Activated T-cell treated with anti-CD3 and anti-CD28 coated beads, Interleukin-2, amount 50 U/mL, for 24 hours (primary cell): ENCODE results near the gene RPS6KA5.

Experiments used
- DNase-seq: peaks from one replicate; pipeline ENCODE4 v3.0.0-alpha.2; 2020
- H3K27ac Mint-ChIP-seq: 2 replicates; pipeline ENCODE4 v1.8.0; 2020; ENCODE audit warnings: mild to moderate bottlenecking, mixed read lengths
- H3K27me3 Mint-ChIP-seq: 2 replicates; pipeline ENCODE4 v1.8.0; 2020; ENCODE audit warnings: mixed read lengths
- H3K36me3 Mint-ChIP-seq: 2 replicates; pipeline ENCODE4 v1.8.0; 2020; ENCODE audit warnings: low read depth, mixed read lengths
- H3K4me1 Mint-ChIP-seq: 2 replicates; pipeline ENCODE4 v1.8.0; 2020; ENCODE audit warnings: low read depth, mixed read lengths
- H3K4me3 Mint-ChIP-seq: 2 replicates; pipeline ENCODE4 v1.8.0; 2020; ENCODE audit warnings: mild to moderate bottlenecking, moderate library complexity, mixed read lengths
- H3K9me3 Mint-ChIP-seq: 2 replicates; pipeline ENCODE4 v1.8.0; 2020; ENCODE audit warnings: mixed read lengths

The RPS6KA5 gene

DNA sequence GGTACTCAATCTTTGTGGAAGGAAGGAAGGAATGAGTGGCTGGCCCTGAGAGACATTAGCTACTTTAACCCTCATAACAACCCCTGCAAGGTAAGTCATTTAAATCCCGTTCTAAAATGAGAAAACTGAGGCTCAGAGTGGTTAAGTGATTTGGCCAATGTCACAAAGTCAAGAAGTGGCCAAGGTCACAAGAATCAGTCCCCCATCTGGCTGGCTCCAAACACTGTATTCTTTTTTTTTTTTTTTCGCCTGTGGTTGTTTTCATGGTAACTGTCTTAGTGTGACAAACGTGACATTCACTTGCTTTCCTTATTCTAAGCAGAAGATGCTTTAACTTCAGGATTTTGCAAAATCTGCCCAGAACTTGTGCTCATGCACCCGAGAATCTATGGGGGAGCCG, 247.0 kb downstream of the RPS6KA5 start:
- no peak for DNase-seq
- Mint-ChIP-seq H3K27me3 (peaks cover 25% of the 10 kb centered on the region), H3K4me1 (peaks cover 4% of the 10 kb centered on the region), H3K9me3 (no peaks in the 10 kb centered on the region), H3K27ac (no peak overlapping the region), H3K4me3 (no peak overlapping the region), H3K36me3 (no peaks in the 10 kb centered on the region)

DNA sequence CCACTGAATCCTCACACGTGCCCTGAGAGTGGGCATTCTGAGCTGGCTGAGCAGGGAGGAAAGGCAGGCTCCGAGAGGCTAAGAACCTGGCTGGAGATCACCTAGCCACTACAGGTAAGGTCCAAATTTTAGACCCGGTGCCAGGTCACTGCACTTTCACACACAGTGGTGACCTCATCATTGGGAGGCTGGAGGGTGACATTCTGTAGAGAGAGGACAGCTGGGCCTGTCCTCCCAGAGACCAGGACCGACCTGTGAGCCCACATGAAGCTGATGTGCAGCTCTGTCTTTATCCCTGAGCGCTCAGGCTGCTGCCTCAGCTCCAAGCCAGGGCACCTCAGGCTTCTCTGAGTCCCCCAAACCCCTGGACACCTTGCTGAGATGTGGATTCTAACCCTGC, 248.3 kb downstream of the RPS6KA5 start:
- peaks cover 14% of the 10 kb centered on the region for H3K27me3 Mint-ChIP-seq
- no peak overlapping the region for H3K4me3 Mint-ChIP-seq
- no peaks in the 10 kb centered on the region for H3K9me3 Mint-ChIP-seq
- DNase-seq: no peak
- no peaks in the 10 kb centered on the region for H3K36me3 Mint-ChIP-seq
- peaks cover 4% of the 10 kb centered on the region for H3K4me1 Mint-ChIP-seq
- no peak overlapping the region for H3K27ac Mint-ChIP-seq

DNA sequence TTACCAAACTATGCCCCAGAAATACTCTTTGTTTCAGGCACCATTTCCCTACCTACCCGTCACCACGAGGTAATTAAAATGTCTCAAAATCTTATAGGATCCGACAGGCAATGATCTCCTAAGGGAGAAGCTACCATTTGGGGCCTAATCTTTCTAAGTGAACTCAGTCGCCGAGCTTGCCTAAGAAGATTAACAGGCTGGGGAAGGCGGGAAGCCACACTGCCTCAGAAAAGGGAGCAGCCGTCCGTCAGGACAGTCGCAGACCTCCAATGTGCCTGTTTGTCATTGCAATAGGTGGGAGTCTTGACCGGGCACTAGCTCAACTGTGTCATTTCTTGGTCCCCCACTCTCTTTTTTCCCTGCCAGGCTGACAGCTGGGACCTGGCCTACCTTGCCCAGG, 248.8 kb downstream of the RPS6KA5 start:
- Mint-ChIP-seq H3K27ac (no peak overlapping the region), H3K36me3 (no peaks in the 10 kb centered on the region), H3K4me1 (peaks cover 4% of the 10 kb centered on the region), H3K9me3 (no peaks in the 10 kb centered on the region), H3K27me3 (peaks cover 13% of the 10 kb centered on the region), H3K4me3 (no peak overlapping the region)
- no peak for DNase-seq

DNA sequence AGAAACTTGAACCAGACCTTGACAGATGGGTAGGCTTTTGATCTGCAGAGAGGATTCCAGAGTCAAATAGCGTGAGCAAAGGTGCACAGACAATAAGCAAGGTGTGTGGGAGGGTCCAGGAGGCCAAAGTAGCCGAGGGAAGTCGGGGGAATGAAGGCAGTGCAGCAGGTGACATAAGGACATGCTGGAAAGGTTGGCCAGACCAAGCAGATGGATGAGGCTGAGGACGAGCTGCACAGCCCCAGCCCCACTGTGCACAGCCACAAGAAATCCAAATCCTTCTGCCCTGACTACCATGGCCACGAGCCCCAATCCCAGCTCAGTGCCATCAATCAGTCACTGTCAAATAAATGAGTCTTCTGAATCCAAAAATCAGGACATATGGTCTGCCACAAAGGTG, 249.6 kb downstream of the RPS6KA5 start:
- Mint-ChIP-seq H3K9me3 (no peaks in the 10 kb centered on the region), H3K27ac (no peak overlapping the region), H3K4me1 (peaks cover 4% of the 10 kb centered on the region), H3K36me3 (no peaks in the 10 kb centered on the region), H3K4me3 (no peak overlapping the region), H3K27me3 (peaks cover 13% of the 10 kb centered on the region)
- DNase-seq: no peak

DNA sequence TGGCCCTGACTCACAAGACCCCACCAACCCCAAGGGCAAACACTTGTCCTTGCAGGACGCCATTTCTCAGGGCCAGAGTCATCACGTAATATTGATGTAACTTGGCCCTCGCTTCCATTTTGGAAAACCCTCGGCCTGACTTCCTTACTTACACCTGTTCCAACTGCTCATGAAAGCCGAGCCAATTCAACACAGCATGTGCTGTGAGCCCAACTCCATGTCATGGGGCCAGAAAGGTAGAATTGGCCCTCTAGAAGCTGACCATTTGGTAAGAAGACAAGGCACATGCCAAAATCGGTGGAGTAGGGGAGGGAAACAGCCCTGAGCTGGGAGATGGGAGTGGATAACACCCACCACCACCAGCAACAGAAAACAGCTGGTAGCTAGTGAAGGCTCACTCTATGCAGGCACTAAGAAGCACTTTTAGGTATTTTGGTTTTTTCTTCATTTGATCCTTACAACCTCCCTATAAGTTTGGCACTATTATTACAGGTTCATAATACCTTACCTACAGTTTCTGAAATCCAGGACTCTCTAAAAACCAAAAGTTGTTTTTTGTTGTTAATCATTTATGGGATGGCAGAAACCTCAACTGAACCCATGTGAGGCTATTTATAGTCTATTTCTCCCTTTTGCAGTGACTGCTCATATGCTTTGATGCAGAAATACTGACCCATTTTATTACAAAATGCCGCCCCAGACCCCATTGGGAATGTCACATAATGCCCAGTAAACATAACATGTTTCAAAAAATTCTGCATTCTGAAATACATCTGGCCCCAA, 250.7 kb downstream of the RPS6KA5 start:
- H3K4me1 Mint-ChIP-seq: no peaks in the 10 kb centered on the region
- H3K27ac Mint-ChIP-seq: no peak overlapping the region
- H3K36me3 Mint-ChIP-seq: no peaks in the 10 kb centered on the region
- no peak overlapping the region for H3K4me3 Mint-ChIP-seq
- H3K9me3 Mint-ChIP-seq: no peaks in the 10 kb centered on the region
- H3K27me3 Mint-ChIP-seq: peaks cover 4% of the 10 kb centered on the region
- no peak for DNase-seq

DNA sequence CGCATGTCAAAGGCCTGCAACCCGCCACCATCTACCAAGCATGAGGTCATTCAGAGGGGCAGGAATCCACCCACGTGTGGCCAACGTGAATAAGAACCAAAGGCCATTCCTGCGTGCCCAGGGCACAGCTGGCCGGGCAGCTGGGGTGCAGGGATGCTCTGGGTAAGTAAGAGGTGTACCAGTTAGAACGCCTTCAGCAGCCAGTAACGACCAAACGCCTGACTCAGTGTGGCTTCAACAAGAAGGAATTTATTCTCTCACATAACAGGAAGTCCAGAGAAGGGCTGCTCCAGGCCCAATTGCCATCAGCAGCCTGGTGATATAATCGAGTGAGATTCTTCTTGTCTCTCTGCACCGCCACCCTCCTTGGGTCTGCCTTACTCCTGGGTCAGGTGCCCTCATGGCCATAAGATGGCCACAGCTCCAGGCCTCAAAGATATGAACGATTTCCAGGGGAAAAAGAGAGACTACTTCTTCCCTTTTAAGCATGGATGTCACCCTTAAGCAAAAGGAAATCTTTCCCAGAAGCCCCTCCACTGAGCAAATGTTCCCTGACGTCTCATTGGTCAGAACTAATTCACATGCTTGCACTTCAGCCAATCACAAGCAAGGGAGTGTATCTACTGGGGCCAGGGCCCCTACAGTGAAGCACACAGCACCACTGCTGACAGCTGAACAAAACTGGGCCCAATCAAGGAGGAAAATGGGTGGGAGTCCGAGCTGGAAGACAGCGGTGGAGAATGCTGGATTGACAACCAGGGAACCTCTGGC, 251.5 kb downstream of the RPS6KA5 start:
- H3K4me1 Mint-ChIP-seq: no peaks in the 10 kb centered on the region
- H3K9me3 Mint-ChIP-seq: no peaks in the 10 kb centered on the region
- H3K36me3 Mint-ChIP-seq: no peaks in the 10 kb centered on the region
- no peak overlapping the region for H3K27ac Mint-ChIP-seq
- no peaks in the 10 kb centered on the region for H3K27me3 Mint-ChIP-seq
- no peak for DNase-seq
- no peak overlapping the region for H3K4me3 Mint-ChIP-seq

DNA sequence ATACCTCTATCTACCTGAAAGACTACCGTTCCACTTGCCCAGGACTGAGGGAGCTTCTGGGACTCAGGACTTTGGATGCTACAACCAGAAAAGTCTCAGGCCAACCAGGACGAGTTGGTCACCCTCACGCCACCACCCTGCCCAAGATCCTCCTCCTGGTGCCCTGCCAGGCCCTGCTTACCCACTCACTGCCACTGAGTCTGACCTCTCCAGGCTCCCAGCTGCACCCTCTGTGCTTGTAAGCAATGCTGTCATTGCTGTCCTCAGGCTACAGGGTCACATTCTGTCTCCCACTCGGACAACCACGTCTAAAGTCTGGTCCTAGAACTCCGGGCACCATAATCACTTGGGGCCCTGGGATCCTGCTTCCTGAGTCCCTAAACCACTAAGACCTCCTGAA, 253.4 kb downstream of the RPS6KA5 start:
- Mint-ChIP-seq H3K9me3 (no peaks in the 10 kb centered on the region), H3K27me3 (no peaks in the 10 kb centered on the region), H3K4me3 (no peak overlapping the region), H3K36me3 (no peaks in the 10 kb centered on the region), H3K27ac (no peak overlapping the region), H3K4me1 (no peaks in the 10 kb centered on the region)
- DNase-seq: no peak

DNA sequence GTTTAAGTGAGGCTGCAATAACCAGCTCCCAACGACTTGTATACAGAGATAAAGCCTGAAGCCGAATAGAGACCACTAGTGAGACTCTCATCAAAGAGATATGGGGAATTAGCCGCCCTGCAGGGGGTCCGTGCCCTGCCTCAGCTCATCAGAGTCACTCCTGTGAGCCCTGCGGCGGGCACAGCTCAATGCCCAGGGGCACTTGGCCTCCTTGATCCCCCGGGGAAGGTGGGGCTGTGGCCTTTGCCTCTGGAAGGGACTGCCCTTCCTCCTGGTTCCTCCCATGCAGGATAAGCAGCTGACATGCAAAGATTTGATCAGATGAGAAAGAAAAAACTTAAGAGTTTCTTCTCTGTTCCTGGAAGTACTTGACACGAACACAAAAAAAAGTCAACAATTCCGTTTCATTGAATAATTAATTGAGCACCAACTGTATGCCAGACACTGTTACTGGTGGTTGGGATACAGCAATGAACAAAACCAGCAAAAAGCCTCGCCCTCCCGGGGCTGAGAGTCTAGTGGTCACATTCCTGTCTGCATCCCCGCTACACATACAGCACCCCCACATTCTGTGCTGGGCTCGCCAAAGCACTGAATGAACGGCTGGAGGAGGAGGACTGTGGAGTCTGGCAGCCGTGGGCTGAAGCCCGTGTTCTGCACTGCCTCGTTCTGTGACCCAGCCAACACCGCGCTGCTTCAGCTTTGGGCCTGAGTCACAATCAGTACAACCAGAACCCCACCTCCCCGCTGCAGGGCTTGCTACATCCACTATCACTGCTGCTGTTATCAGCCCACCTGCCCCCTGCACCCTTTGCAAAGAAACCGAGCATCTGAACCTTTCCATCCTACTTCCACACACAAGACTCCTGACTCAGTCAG, 254.5 kb downstream of the RPS6KA5 start:
- no peaks in the 10 kb centered on the region for H3K36me3 Mint-ChIP-seq
- H3K27ac Mint-ChIP-seq: no peak overlapping the region
- H3K4me1 Mint-ChIP-seq: peaks cover 6% of the 10 kb centered on the region
- DNase-seq: no peak
- no peak overlapping the region for H3K4me3 Mint-ChIP-seq
- H3K27me3 Mint-ChIP-seq: no peaks in the 10 kb centered on the region
- no peaks in the 10 kb centered on the region for H3K9me3 Mint-ChIP-seq

DNA sequence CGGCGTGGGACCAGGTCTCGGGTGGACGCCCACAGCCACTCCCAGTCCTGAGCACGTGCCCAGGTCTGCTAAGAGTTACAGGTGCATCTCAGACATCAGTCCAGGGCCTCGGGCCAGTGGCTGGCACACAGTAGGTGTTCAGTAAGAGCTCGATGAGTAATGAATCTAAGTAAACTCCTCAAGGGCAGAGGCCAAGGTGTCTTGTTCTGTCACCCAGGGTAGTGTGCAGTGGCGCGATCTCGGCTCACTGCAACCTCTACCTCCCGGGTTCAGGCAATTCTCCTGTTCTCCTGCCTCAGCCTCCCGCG, 255.4 kb downstream of the RPS6KA5 start:
- no peaks in the 10 kb centered on the region for H3K9me3 Mint-ChIP-seq
- no peak for DNase-seq
- H3K27ac Mint-ChIP-seq: no peak overlapping the region
- peaks cover 6% of the 10 kb centered on the region for H3K4me1 Mint-ChIP-seq
- H3K27me3 Mint-ChIP-seq: no peaks in the 10 kb centered on the region
- no peaks in the 10 kb centered on the region for H3K36me3 Mint-ChIP-seq
- no peak overlapping the region for H3K4me3 Mint-ChIP-seq

DNA sequence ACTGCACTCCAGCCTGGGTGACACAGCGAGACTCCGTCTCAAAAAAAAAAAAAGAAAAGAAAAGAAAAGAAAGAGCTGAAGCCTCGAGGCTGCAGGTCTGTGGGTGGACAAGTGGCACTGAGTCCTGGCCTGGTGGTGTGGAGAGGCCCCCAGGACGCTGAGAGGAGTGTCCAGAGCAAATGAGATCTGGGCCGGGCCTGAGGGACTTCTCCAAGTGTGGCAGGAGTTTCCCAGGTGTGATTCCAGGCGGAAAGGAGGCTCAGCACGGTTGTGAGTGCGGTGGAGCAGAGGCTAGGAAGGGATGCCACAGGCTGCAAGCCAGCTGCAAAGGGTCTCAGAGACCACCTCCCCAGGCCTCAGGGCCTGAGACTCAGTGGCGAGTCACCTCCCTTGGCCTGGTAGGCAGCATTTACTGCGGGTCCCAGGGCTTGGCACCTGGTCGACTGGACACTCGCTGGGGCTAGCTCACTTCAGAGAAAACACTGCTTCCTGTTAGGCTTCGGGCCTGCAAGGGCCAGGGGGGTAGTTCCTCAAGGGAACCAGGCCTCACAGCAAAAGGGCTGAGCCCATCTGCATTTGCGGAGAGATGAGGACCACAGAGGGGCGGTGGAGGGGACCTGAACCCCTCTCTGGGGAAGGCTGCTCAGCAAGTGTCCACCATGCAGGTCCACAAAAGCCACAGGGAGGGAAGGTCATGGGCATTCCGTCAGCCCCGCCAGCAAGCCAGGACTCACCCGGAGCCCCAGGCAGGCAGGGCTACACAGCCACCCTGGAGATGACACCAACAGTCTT, 256.0 kb downstream of the RPS6KA5 start:
- Mint-ChIP-seq H3K27me3 (no peaks in the 10 kb centered on the region), H3K27ac (no peak overlapping the region), H3K36me3 (no peaks in the 10 kb centered on the region), H3K4me3 (no peak overlapping the region), H3K4me1 (peaks cover 6% of the 10 kb centered on the region), H3K9me3 (no peaks in the 10 kb centered on the region)
- no peak for DNase-seq

DNA sequence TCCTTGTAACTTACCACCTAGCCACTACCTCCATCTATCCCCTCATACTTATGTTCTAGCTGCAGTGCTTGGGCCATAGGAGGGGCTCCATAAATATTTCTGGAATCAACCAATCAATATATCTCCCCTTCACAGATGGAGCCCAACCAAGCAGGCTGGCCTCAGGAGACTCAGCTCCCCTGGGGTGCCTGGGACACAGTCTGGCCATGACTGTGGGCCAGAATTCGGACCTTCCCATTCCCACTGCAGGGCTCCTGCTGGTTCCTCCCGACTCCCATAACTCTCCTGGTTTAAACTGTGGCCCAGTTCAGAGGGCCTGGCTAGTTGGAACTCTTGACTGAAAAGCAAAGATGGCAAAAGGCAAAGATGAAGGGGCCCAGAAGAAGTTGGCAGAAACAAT, 257.2 kb downstream of the RPS6KA5 start:
- Mint-ChIP-seq H3K36me3 (no peaks in the 10 kb centered on the region), H3K9me3 (no peaks in the 10 kb centered on the region), H3K4me3 (no peak overlapping the region), H3K4me1 (peaks cover 6% of the 10 kb centered on the region), H3K27ac (no peak overlapping the region), H3K27me3 (no peaks in the 10 kb centered on the region)
- no peak for DNase-seq

DNA sequence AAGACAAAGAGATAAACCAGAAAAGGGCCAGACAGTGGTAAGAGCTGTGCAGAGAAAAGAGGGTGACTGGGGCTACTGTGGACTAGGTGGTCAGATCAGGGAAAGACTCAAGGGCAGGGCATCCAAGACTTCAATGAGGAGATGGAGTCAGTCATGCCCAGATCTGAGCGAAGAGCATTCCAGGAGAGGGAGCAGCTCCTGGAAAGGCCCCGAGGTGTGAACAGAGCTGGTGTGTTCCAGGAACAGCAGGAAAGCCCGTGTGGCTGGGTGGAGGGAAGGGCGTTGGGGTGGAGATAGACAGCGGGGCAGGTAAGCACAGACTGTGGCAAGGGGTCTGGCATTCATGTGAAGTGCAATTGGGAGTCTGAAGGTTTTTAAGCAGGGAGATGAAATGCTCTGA, 261.0 kb downstream of the RPS6KA5 start:
- no peak overlapping the region for H3K27ac Mint-ChIP-seq
- no peak overlapping the region for H3K4me3 Mint-ChIP-seq
- no peaks in the 10 kb centered on the region for H3K27me3 Mint-ChIP-seq
- peaks cover 6% of the 10 kb centered on the region for H3K4me1 Mint-ChIP-seq
- H3K36me3 Mint-ChIP-seq: no peaks in the 10 kb centered on the region
- DNase-seq: no peak
- no peaks in the 10 kb centered on the region for H3K9me3 Mint-ChIP-seq

DNA sequence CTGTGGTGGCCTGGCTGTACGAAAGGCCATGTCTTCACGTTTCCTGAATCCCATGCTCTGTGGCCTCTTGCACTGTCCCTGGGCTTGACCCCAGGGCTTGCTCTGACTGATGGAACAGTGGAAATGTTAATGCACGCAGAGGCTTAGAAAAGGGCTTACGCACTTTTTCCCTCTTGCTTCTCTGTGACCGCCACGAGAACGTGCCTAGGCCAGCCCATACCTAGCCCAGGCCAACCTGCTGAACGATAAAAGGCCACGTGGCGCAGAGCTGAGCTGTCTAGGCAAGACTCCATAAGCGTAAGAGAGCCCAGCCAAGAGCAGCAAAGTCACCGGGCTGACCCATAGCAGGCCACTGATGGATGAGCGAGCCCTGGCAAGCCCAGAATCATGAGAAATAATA, 262.5 kb downstream of the RPS6KA5 start:
- Mint-ChIP-seq H3K27me3 (no peaks in the 10 kb centered on the region), H3K4me3 (no peak overlapping the region), H3K4me1 (peaks cover 6% of the 10 kb centered on the region), H3K27ac (no peak overlapping the region), H3K9me3 (no peaks in the 10 kb centered on the region), H3K36me3 (no peaks in the 10 kb centered on the region)
- no peak for DNase-seq
